NT2/D1 (cell line): Measurements from ENCODE around the gene CDRT4.

Source experiments
- DNase-seq: peaks from one replicate; pipeline ENCODE4 v3.0.0-alpha.2; 2011; ENCODE audit warnings: low read depth, low spot score
- H3K27me3 ChIP-seq: 2 replicates; pipeline ENCODE4 v1.6.0; 2011; ENCODE audit warnings: mild to moderate bottlenecking; ENCODE audit not compliant: insufficient read length, insufficient read depth
- H3K36me3 ChIP-seq: 2 replicates; pipeline ENCODE4 v1.6.1; 2011; ENCODE audit warnings: mild to moderate bottlenecking, low read length, mixed read lengths; ENCODE audit not compliant: insufficient read depth, insufficient read length
- H3K4me1 ChIP-seq: 2 replicates; pipeline ENCODE4 v1.5.1; 2011; ENCODE audit not compliant: insufficient read depth, insufficient read length
- H3K4me3 ChIP-seq: 2 replicates; pipeline ENCODE4 v1.5.1; 2011; ENCODE audit warnings: low read depth; ENCODE audit not compliant: insufficient read length
- H3K9ac ChIP-seq: 2 replicates; pipeline ENCODE4 v1.6.0; 2011; ENCODE audit warnings: low read depth; ENCODE audit not compliant: insufficient read length
- H3K9me3 ChIP-seq: 2 replicates; pipeline ENCODE4 v1.5.1; 2011; ENCODE audit warnings: mild to moderate bottlenecking, low read length; ENCODE audit not compliant: insufficient read depth
- SUZ12 ChIP-seq: IDR thresholded peaks from 2 replicates; pipeline ENCODE4 v1.6.1; 2011; ENCODE audit not compliant: insufficient read length, insufficient read depth; ENCODE audit errors: extremely low read depth
- YY1 ChIP-seq: IDR thresholded peaks from 2 replicates; pipeline ENCODE4 v1.6.1; 2011; ENCODE audit not compliant: insufficient read length, insufficient read depth
- ZNF274 ChIP-seq: IDR thresholded peaks from 2 replicates; pipeline ENCODE4 v1.6.1; 2011; ENCODE audit warnings: mild to moderate bottlenecking, low read depth, low read length

CDRT4 gene

GRCh38 chr17:15424521-15424920, 42.9 kb downstream of the CDRT4 start:
- Histone ChIP-seq H3K27me3 (no peaks in the 10 kb centered on the region), H3K9me3 (no peaks in the 10 kb centered on the region), H3K36me3 (no peaks in the 10 kb centered on the region), H3K9ac (no peak overlapping the region), H3K4me3 (no peak overlapping the region), H3K4me1 (no peaks in the 10 kb centered on the region)
- no peak for TF ChIP-seq ZNF274
- no peak for TF ChIP-seq SUZ12
- no peak for TF ChIP-seq YY1
- no peak for DNase-seq

- no peak overlapping the region for H3K4me3 ChIP-seq
- no peak overlapping the region for H3K9ac ChIP-seq
- no peaks in the 10 kb centered on the region for H3K9me3 ChIP-seq
- no peaks in the 10 kb centered on the region for H3K4me1 ChIP-seq
- TF ChIP-seq ZNF274: no peak
- TF ChIP-seq YY1: no peak
- H3K36me3 ChIP-seq: no peaks in the 10 kb centered on the region
- H3K27me3 ChIP-seq: no peaks in the 10 kb centered on the region
- no peak for DNase-seq
These were observed 44.9 kb downstream of the CDRT4 start for GRCh38 chr17:15422392-15422965.

DNA sequence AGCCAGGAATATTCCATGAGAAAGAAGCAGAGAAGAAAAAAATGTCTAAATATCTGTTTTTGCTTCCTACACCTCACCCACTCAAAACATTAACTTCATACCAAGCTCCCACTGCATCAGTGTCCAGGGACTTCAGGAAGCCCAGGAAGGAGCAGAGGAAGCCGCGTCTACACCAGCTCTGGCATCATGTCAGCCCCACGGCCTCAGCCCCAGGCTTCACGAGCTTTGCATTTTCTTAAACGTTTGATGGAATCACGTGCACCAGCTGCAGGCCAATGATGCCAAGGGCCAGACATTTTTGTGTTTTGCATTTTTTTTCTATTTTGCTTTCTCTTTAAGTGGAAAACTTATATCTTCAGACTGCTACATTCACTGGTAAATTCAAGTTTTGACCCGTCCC, 48.6 kb downstream of the CDRT4 start:
- H3K9ac ChIP-seq: no peak overlapping the region
- no peaks in the 10 kb centered on the region for H3K27me3 ChIP-seq
- H3K9me3 ChIP-seq: no peaks in the 10 kb centered on the region
- no peak for TF ChIP-seq ZNF274
- no peak for TF ChIP-seq YY1
- TF ChIP-seq SUZ12: no peak
- no peak for DNase-seq
- H3K36me3 ChIP-seq: no peaks in the 10 kb centered on the region
- no peak overlapping the region for H3K4me3 ChIP-seq
- H3K4me1 ChIP-seq: peaks cover 2% of the 10 kb centered on the region

DNA sequence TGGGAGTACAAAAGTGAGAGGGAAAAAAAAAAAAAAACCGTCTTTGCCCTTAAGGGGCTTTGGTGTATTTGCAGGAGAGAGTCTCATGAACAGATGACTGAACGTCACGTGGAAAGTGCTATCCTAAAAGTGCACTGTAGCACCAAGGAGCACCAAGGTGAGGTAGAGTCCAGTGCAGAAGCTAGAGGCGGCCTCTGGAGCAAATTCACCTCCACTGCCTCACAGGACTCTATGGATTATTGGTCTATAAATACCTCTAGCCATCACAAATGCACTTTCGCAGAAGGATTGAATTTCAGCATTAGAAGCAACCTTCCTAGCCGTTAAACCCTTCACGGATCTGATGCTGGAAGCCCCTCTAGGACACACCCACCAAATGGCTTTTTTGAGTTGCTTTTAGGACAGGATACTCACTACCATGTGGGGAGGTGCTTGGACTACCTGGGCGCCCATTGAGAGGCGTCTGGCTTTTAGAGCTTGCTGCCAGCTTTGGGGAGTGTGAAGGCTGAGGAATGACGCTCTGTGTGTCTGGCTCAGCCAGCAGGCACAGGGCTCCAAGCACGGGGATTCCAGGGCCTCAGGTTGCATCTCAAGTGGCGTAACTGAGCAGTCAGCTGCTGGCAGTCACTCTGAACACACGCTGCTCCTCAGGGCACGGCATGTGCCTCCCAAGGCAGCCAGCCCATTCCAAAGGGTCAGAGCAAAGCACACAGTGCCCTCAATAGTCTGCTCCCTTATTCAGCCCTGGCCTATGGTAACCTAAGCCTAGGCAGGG, 52.7 kb downstream of the CDRT4 start:
- H3K4me3 ChIP-seq: no peak overlapping the region
- peak overlapping the region; percentile 10 for H3K9ac ChIP-seq
- DNase-seq: no peak
- no peaks in the 10 kb centered on the region for H3K36me3 ChIP-seq
- peaks cover 7% of the 10 kb centered on the region for H3K4me1 ChIP-seq
- TF ChIP-seq ZNF274 (no peak), YY1 (no peak)
- H3K27me3 ChIP-seq: no peaks in the 10 kb centered on the region
- no peaks in the 10 kb centered on the region for H3K9me3 ChIP-seq

DNA sequence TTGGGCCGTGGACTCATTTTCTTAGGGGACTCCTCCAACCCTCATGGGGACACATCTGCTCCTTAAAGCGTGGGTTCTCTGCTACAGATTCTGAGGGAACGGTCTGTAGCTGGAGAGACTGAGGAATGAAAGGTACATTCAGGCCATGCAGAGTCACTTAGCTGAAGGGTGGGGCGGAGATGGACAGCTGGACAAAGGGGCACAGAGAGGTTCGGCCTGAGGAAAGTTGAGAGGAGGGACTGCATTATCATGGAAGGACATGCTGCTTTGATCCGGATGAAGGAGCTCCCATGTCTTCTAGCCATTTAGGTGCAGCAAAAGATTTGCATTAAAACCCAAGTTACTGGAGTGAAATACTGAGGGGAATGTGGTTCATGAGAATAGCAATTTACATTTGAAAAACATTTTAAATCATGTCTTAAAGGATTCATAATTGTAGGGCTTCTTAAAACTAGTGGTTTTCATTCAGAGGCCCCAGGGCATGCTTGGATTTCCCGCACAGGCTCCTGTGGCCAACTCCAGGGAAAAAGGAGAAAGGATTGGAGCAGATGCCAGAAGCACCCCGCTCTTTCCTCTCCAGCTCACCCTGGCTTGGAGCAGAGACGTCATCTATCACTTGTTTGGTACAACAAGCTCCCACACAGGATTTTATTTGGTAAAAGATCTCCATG, 54.2 kb downstream of the CDRT4 start:
- DNase-seq: no peak
- no peaks in the 10 kb centered on the region for H3K36me3 ChIP-seq
- no peak overlapping the region for H3K9ac ChIP-seq
- peaks cover 7% of the 10 kb centered on the region for H3K4me1 ChIP-seq
- TF ChIP-seq YY1: no peak
- no peak for TF ChIP-seq ZNF274
- no peak for TF ChIP-seq SUZ12
- H3K9me3 ChIP-seq: no peaks in the 10 kb centered on the region
- H3K4me3 ChIP-seq: no peak overlapping the region
- H3K27me3 ChIP-seq: no peaks in the 10 kb centered on the region

DNA sequence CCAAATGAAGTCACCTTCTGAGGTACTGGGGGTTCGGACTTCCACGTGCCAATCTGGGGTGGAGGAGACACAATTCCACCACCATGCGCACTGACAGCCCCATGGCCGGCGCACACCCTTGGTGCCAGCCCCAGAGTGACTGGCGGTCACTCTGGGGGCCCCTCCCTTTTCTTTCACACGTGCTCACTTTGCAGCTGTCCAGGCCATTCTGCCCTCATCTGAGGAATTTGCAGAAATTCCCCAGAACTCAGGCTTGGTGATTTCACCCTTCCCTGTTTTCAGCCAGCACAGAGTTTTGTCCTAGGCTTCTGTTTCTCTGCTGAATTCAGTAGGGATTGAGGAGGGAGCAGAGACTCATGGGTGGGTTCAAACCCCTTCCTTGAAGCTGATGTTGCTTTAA, 54.8 kb downstream of the CDRT4 start:
- H3K9me3 ChIP-seq: no peaks in the 10 kb centered on the region
- no peak overlapping the region for H3K9ac ChIP-seq
- no peak for DNase-seq
- TF ChIP-seq YY1: no peak
- no peak for TF ChIP-seq SUZ12
- no peak for TF ChIP-seq ZNF274
- no peaks in the 10 kb centered on the region for H3K36me3 ChIP-seq
- no peaks in the 10 kb centered on the region for H3K27me3 ChIP-seq
- H3K4me1 ChIP-seq: peaks cover 7% of the 10 kb centered on the region
- H3K4me3 ChIP-seq: no peak overlapping the region

DNA sequence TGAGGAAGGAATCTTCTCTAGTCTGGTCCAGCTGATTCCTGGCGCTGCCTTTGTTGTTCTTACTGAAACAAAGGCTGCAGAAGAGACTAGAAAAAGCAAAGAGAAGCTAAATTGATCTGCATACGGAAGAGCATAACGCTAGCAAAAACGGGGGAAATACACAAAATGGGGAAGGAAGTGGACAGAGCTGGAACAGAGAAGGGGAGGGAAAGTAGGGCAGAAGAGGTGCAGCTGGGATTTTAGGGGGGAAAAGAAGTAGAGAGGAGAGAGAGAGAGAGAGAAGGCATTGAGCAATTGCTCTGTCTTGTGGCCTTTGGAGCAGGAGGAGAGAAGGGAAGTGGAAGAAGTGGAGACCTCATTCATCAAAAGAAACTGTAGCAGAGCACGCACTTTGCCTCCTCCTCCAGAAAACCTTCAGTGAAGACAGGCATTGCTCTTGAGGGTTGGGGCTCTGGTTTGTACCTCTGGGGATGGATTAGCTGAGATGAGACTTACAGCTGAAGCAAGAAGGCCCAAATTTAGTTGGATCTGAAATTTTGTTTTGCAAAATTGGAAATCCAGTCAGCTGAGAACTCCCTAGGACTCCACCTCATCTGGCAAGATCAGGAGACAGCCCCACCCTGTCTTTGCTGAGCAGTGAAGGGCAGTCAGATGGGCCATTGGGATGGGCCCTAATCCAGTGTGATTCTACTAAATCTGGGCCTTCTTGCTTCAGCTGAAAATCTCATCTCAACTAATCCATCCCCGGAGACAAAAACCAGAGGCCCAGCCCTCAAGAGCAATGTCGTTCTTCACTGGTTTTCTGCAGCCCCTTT, 55.8 kb downstream of the CDRT4 start:
- peaks cover 7% of the 10 kb centered on the region for H3K4me1 ChIP-seq
- no peaks in the 10 kb centered on the region for H3K27me3 ChIP-seq
- H3K9me3 ChIP-seq: no peaks in the 10 kb centered on the region
- H3K36me3 ChIP-seq: no peaks in the 10 kb centered on the region
- TF ChIP-seq YY1 (no peak), SUZ12 (no peak), ZNF274 (no peak)
- no peak for DNase-seq
- H3K4me3 ChIP-seq: no peak overlapping the region
- H3K9ac ChIP-seq: no peak overlapping the region
